ENCODE results near the gene LILRB1.

DNA sequence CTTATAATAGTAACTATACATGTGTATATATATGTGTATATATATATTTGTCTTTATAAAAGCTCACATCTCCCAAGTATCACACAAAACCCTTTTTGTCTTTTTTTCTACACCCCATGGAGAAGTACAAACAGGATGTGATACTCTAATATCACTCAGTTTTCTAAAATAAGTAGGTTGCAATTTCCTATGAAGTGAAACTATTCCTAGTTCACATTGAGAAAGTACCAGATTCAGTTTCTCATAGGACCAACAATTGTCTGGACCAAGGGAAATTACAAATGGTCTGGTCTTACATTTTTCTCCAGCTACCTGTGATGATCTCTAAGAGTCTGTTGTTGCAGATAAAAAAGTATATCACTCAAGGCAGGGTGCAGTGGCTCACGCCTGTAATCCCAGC, 17.9 kb upstream of the LILRB1 start:
- TF ChIP-seq POLR2A (IDR thresholded peaks at IDR 0.05; ENCODE audit: low read depth, low read length) (no peak), TAF1 (IDR thresholded peaks at IDR 0.05; ENCODE audit: low read depth, low read length) (no peak), POLR2AphosphoS5 (IDR thresholded peaks at IDR 0.05; ENCODE audit: low read depth, low read length) (no peak)
